Activated CD4-positive, alpha-beta memory T cell treated with anti-CD3 and anti-CD28 coated beads for 36 hours (primary cell): ENCODE results near the gene NR5A1. TPM values are rescaled to one million over a fixed set of nuclear protein-coding genes. Genes with fewer than 3 reads are reported as not detected.

ENCODE experiments used
- CTCF ChIA-PET: fragments of 350-600 bp; sonication (Branson Sonifier 250); formaldehyde crosslinking; loops from one replicate; lab custom pipeline; 2021; ENCODE audit warnings: antibody characterized with exemption, inconsistent platforms; lab: Charles Lee
- POLR2A ChIA-PET: fragments of 350-600 bp; sonication (Branson Sonifier 250); formaldehyde crosslinking; loops from one replicate; lab custom pipeline; 2021; ENCODE audit warnings: antibody characterized with exemption; lab: Charles Lee
- DNase-seq: peaks from one replicate; pipeline ENCODE4 v3.0.0-alpha.2; 2020
- H3K27ac Mint-ChIP-seq: one replicate; pipeline ENCODE4 v1.8.0; 2021; ENCODE audit warnings: mixed read lengths
- H3K27me3 Mint-ChIP-seq: one replicate; pipeline ENCODE4 v1.8.0; 2021; ENCODE audit warnings: mixed read lengths
- H3K36me3 Mint-ChIP-seq: one replicate; pipeline ENCODE4 v1.8.0; 2021; ENCODE audit warnings: mixed read lengths
- H3K4me1 Mint-ChIP-seq: one replicate; pipeline ENCODE4 v1.8.0; 2021; ENCODE audit warnings: low read depth, mixed read lengths
- H3K4me3 Mint-ChIP-seq: one replicate; pipeline ENCODE4 v1.8.0; 2021; ENCODE audit warnings: mild to moderate bottlenecking, mixed read lengths
- H3K9me3 Mint-ChIP-seq: one replicate; pipeline ENCODE4 v1.8.0; 2021; ENCODE audit warnings: mixed read lengths
- intact Hi-C: fragments of 100-400 bp; cut with micrococcal nuclease; formaldehyde crosslinking; loops from one replicate; pipeline ENCODE4 v1.15.1; 2023
- total RNA-seq, 2 experiments: library from RNA; stranded (reverse); gene quantifications; one replicate each; pipeline ENCODE4 v1.2.3, GENCODE V29; 2021

Gene NR5A1
- total RNA-seq, 2 experiments from 2014 or later = not detected

GRCh38 chr9:124458441-124458840 lies 48.8 kb downstream of the NR5A1 start:
- ChIA-PET CTCF (no interaction called here), POLR2A (no interaction called here)
- Mint-ChIP-seq H3K27ac (no peak overlapping the region), H3K27me3 (peaks cover 3% of the 10 kb centered on the region), H3K4me1 (no peaks in the 10 kb centered on the region), H3K36me3 (no peaks in the 10 kb centered on the region), H3K9me3 (no peaks in the 10 kb centered on the region), H3K4me3 (no peak overlapping the region)
- intact Hi-C loops = no loop called here
- DNase-seq = no peak

- intact Hi-C loops = no loop called here
- DNase-seq = no peak
- CTCF ChIA-PET = no interaction called here
- Mint-ChIP-seq H3K4me1 (no peaks in the 10 kb centered on the region), H3K36me3 (no peaks in the 10 kb centered on the region), H3K4me3 (no peak overlapping the region), H3K27ac (no peak overlapping the region), H3K9me3 (no peaks in the 10 kb centered on the region), H3K27me3 (peaks cover 3% of the 10 kb centered on the region)
- POLR2A ChIA-PET = no interaction called here
These were observed 49.2 kb downstream of the NR5A1 start for GRCh38 chr9:124457887-124458431.

GRCh38 chr9:124457079-124457886 lies 49.9 kb downstream of the NR5A1 start:
- peaks cover 8% of the 10 kb centered on the region for H3K27me3 Mint-ChIP-seq
- H3K4me3 Mint-ChIP-seq = no peak overlapping the region
- CTCF ChIA-PET = no interaction called here
- no peak for DNase-seq
- no peaks in the 10 kb centered on the region for H3K36me3 Mint-ChIP-seq
- POLR2A ChIA-PET = no interaction called here
- H3K9me3 Mint-ChIP-seq = no peaks in the 10 kb centered on the region
- no peaks in the 10 kb centered on the region for H3K4me1 Mint-ChIP-seq
- no peak overlapping the region for H3K27ac Mint-ChIP-seq
- intact Hi-C loops = no loop called here

GRCh38 chr9:124456341-124457078 lies 50.7 kb downstream of the NR5A1 start:
- H3K27me3 Mint-ChIP-seq = peaks cover 13% of the 10 kb centered on the region
- no peaks in the 10 kb centered on the region for H3K9me3 Mint-ChIP-seq
- intact Hi-C loops = no loop called here
- ChIA-PET CTCF (no interaction called here), POLR2A (no interaction called here)
- no peak for DNase-seq
- no peaks in the 10 kb centered on the region for H3K4me1 Mint-ChIP-seq
- H3K36me3 Mint-ChIP-seq = no peaks in the 10 kb centered on the region
- H3K4me3 Mint-ChIP-seq = no peak overlapping the region
- no peak overlapping the region for H3K27ac Mint-ChIP-seq

GRCh38 chr9:124455820-124456219 lies 51.4 kb downstream of the NR5A1 start:
- DNase-seq = no peak
- no peaks in the 10 kb centered on the region for H3K4me1 Mint-ChIP-seq
- H3K36me3 Mint-ChIP-seq = no peaks in the 10 kb centered on the region
- ChIA-PET CTCF (no interaction called here), POLR2A (no interaction called here)
- peaks cover 19% of the 10 kb centered on the region for H3K27me3 Mint-ChIP-seq
- intact Hi-C loops = no loop called here
- no peak overlapping the region for H3K4me3 Mint-ChIP-seq
- no peak overlapping the region for H3K27ac Mint-ChIP-seq
- no peaks in the 10 kb centered on the region for H3K9me3 Mint-ChIP-seq

- no peak overlapping the region for H3K27ac Mint-ChIP-seq
- POLR2A ChIA-PET = no interaction called here
- H3K4me3 Mint-ChIP-seq = no peak overlapping the region
- no peak for DNase-seq
- intact Hi-C loops = no loop called here
- H3K27me3 Mint-ChIP-seq = peaks cover 25% of the 10 kb centered on the region
- no peaks in the 10 kb centered on the region for H3K36me3 Mint-ChIP-seq
- no peaks in the 10 kb centered on the region for H3K4me1 Mint-ChIP-seq
- H3K9me3 Mint-ChIP-seq = no peaks in the 10 kb centered on the region
- CTCF ChIA-PET = interaction anchor here (0.6 kb wide), 1 partner anchor 12 kb away, joined by 3 read pairs; no protein-coding TSS in a partner anchor
These were observed 52.3 kb downstream of the NR5A1 start for GRCh38 chr9:124454791-124455443.

GRCh38 chr9:124454296-124454695 lies 52.9 kb downstream of the NR5A1 start:
- Mint-ChIP-seq H3K27ac (no peak overlapping the region), H3K9me3 (no peaks in the 10 kb centered on the region), H3K4me1 (no peaks in the 10 kb centered on the region), H3K36me3 (no peaks in the 10 kb centered on the region), H3K4me3 (no peak overlapping the region), H3K27me3 (peaks cover 28% of the 10 kb centered on the region)
- ChIA-PET CTCF (interaction anchor here (0.6 kb wide), 1 partner anchor 11 kb away, joined by 3 read pairs; no protein-coding TSS in a partner anchor), POLR2A (no interaction called here)
- intact Hi-C loops = no loop called here
- DNase-seq = no peak

GRCh38 chr9:124453586-124454191 lies 53.5 kb downstream of the NR5A1 start:
- no peak overlapping the region for H3K4me3 Mint-ChIP-seq
- POLR2A ChIA-PET = interaction anchor here (0.7 kb wide), 1 partner anchor 61 kb away, joined by 3 read pairs; no protein-coding TSS in a partner anchor
- CTCF ChIA-PET = no interaction called here

GRCh38 chr9:124452841-124453585 lies 54.2 kb downstream of the NR5A1 start:
- no peak for DNase-seq
- H3K4me3 Mint-ChIP-seq = no peak overlapping the region
- no peaks in the 10 kb centered on the region for H3K36me3 Mint-ChIP-seq
- ChIA-PET CTCF (no interaction called here), POLR2A (interaction anchor here (0.7 kb wide), 1 partner anchor 62 kb away, joined by 3 read pairs; no protein-coding TSS in a partner anchor)
- no peaks in the 10 kb centered on the region for H3K9me3 Mint-ChIP-seq
- intact Hi-C loops = no loop called here
- H3K4me1 Mint-ChIP-seq = no peaks in the 10 kb centered on the region
- H3K27ac Mint-ChIP-seq = no peak overlapping the region
- H3K27me3 Mint-ChIP-seq = peaks cover 31% of the 10 kb centered on the region

More at GRCh38 chr9:124453586-124454191, 53.5 kb downstream of the NR5A1 start:
- H3K9me3 Mint-ChIP-seq = no peaks in the 10 kb centered on the region
- peaks cover 31% of the 10 kb centered on the region for H3K27me3 Mint-ChIP-seq
- DNase-seq = no peak
- H3K36me3 Mint-ChIP-seq = no peaks in the 10 kb centered on the region
- H3K27ac Mint-ChIP-seq = no peak overlapping the region
- intact Hi-C loops = no loop called here
- H3K4me1 Mint-ChIP-seq = no peaks in the 10 kb centered on the region

GRCh38 chr9:124452326-124452725 lies 54.9 kb downstream of the NR5A1 start:
- Mint-ChIP-seq H3K36me3 (no peaks in the 10 kb centered on the region), H3K4me1 (no peaks in the 10 kb centered on the region), H3K27me3 (peaks cover 31% of the 10 kb centered on the region), H3K4me3 (no peak overlapping the region), H3K27ac (no peak overlapping the region), H3K9me3 (no peaks in the 10 kb centered on the region)
- ChIA-PET CTCF (no interaction called here), POLR2A (no interaction called here)
- intact Hi-C loops = no loop called here
- DNase-seq = no peak

- no peak for DNase-seq
- Mint-ChIP-seq H3K4me3 (no peak overlapping the region), H3K27ac (no peak overlapping the region), H3K9me3 (no peaks in the 10 kb centered on the region), H3K36me3 (no peaks in the 10 kb centered on the region), H3K4me1 (no peaks in the 10 kb centered on the region), H3K27me3 (peaks cover 35% of the 10 kb centered on the region)
- CTCF ChIA-PET = no interaction called here
- intact Hi-C loops = no loop called here
- POLR2A ChIA-PET = interaction anchor here (0.6 kb wide), 1 partner anchor 76 kb away, joined by 4 read pairs; no protein-coding TSS in a partner anchor
These were observed 56.1 kb downstream of the NR5A1 start for GRCh38 chr9:124450931-124451661.
